HL-60 (cell line): ENCODE measurements around the gene WDR20.

Source experiments
- GABPA ChIP-seq: IDR thresholded peaks from 2 replicates; pipeline ENCODE4 v1.6.1; 2012; ENCODE audit warnings: low read depth
- REST ChIP-seq: IDR thresholded peaks from 2 replicates; pipeline ENCODE4 v1.6.1; 2012; ENCODE audit warnings: low read depth; ENCODE audit not compliant: insufficient replicate concordance

- no peak for TF ChIP-seq REST
- no peak for TF ChIP-seq GABPA
Measured at GRCh38 chr14:102185360-102185759, 45.7 kb downstream of the WDR20 start.
